SKM-1 treated with dmso at 0.1 percent for 144 hours (cell line): ENCODE results near the gene SPTBN5.

Source experiments
- DNase-seq: peaks from one replicate; lab custom pipeline; 2025; ENCODE audit not compliant: unreplicated experiment; lab: John Stamatoyannopoulos, UW

The SPTBN5 gene

DNA sequence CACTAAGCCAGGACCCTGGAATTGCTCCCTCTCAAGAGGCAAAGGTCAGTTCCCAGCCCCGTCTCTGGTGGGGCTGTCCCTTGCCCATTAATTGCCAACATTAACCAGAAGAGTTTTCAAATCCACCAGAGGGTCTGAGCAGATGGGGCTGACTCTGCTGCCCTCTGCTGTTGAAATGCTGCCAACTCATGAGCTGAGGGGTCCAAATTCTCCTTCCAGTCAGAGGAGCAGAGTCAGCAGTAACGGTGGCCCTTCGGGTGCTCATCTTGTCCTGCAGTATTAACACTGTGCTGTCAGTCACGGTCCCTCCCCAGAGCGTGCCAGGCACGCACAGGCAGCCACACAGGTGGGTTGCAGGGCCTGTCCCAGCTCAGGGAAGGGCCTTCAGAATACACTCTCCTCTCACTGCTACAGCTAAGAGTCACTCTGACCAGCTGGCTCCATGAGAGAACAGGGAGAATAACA is 10.7 kb upstream of the SPTBN5 start:
- DNase-seq = peak; percentile 43

- no peak for DNase-seq
Measured at GRCh38 chr15:41903782-41904181, 9.9 kb upstream of the SPTBN5 start.

GRCh38 chr15:41901431-41901830 is 7.6 kb upstream of the SPTBN5 start:
- no peak for DNase-seq

GRCh38 chr15:41900526-41901380 is 6.9 kb upstream of the SPTBN5 start:
- no peak for DNase-seq

- DNase-seq = no peak
Measured at GRCh38 chr15:41899854-41900442, 6.1 kb upstream of the SPTBN5 start.

DNA sequence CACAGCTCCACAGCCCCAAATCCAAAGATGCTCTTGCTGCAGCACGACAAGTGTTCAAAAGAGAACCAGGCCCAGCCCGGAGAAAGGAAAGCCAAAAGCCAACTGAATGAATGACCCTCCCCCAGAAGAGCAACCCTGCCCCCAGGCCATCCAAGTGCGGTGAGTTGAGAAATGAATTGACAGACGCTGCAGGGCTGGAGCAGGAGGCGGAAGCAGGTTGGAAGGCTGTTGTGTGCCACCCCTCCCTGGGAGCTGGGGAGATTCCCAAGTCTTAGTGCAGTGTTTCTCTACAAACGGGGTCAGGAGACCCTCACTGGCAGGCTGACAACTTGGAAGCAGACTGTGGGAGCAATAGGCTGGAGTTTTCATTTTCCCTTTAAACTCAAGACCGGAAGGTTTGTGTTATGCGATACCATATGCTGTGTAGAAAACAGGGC is 3.5 kb upstream of the SPTBN5 start:
- no peak for DNase-seq

DNA sequence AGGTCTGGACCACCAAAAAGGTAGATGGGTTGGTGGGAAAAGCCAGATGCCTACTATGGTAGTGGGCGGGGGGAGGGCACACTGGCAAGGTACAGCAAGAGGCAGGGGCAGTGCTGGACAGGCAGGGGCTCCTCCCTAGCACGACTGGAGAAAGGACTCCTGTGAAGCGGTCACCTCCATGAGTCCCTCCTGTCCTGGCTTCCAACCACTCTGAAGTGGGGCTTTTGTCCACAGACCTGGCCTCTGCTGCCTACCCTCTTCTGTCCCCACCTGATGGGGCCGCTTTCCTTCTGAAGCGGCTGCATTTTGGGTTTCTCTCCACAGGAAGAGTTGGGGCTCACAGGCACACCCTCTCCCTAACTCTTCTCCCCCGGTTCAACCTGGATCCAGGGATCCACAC is 2.7 kb upstream of the SPTBN5 start:
- no peak for DNase-seq

GRCh38 chr15:41895957-41896356 is 2.1 kb upstream of the SPTBN5 start:
- DNase-seq = no peak

GRCh38 chr15:41895491-41895890 is 1.6 kb upstream of the SPTBN5 start:
- DNase-seq = no peak

DNA sequence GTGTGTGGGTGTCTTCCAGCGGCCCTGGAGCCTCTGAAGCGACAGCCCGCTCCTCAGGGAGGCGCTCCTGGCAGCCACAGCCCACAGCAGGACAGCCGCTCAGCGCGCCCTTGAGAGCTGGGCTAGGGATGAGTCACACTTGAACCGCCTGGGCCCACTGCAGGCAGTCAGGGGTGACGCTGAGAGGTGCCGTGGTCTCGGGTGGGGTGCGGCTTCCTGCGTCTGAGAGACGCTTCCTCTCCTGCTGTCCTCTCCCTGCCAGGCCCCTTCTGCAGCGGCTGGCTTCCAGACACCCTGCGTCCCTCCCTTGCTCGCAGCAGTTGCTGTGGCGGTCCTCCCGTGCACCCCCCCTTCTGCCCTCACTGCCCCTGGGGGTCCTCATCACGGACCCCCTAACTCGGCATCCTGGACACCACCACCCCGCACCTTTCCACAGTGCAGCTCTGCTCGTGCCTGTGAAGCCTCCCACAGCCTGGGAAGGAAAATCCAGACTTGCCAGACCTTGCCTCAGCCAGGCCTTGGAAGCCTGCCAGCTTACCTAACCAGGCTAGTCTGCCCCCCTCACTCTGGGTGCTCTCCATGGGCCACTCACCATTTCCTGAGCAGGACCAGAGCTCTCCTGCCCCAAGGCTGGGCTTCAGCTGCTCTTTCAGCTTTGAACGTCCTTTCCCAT is 1.1 kb upstream of the SPTBN5 start:
- DNase-seq = no peak

- DNase-seq = no peak
Measured at GRCh38 chr15:41894251-41894790, 468 bp upstream of the SPTBN5 start.

DNA sequence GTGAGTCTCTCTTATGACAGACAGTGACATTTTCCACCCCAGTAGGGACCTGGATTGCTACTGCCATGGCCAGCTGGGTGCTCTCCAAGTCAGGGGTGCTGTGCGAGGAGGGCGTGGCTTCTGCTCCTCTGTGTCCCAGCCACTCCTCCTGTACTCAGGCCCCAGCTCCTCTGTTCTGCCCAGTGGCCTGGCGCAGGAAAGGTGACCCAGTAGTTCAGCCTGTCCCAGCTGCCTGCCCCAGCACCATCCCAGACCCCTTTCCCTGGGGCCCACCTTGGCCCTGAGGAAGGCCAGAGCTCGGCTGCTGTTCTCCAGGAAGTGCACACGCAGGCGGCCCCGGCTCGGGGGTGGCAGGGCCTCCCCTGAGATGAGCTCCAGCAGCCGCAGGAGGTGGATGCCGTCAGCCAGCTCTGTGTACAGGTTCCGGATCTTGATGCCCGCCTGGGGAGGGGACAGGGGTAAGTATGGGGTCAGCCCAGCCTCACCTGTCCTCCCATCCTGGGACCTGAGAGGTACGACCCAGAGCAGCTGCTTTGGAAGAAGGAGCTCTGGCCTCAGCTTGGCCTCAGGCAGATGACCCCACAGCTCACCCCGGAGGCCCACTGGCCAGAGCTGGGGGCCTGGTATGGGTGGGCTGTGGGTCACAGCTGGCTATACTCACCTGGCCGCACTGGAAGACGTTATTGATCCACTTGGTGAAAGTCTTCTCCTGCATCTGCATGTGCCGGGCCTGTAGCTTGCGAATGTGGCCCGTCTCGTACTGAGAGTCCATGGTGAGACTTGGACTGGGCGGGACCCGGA is 1.0 kb downstream of the SPTBN5 start:
- no peak for DNase-seq

- DNase-seq = no peak
Measured at GRCh38 chr15:41891946-41892345, 1.9 kb downstream of the SPTBN5 start.

DNA sequence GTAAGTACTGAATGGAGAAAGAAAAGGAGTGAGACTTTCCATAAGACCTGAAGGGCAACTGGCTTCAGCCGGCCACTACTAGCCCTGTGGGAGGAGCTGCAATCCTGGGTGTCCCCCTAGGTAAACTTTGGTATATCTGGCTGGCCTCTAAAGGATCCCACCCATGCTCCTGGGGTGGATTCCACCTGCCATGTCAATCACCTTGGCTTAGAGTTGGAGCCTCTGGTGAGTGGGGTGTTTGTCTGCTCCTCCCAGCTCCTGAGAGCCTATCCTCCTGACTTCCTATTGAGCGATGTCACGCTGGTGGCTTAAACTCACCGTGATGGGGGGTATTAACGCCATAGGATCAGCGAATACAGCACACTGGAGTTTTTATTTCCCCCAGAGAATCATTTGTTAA is 2.6 kb downstream of the SPTBN5 start:
- no peak for DNase-seq

- no peak for DNase-seq
Measured at GRCh38 chr15:41890050-41890690, 3.7 kb downstream of the SPTBN5 start.

DNA sequence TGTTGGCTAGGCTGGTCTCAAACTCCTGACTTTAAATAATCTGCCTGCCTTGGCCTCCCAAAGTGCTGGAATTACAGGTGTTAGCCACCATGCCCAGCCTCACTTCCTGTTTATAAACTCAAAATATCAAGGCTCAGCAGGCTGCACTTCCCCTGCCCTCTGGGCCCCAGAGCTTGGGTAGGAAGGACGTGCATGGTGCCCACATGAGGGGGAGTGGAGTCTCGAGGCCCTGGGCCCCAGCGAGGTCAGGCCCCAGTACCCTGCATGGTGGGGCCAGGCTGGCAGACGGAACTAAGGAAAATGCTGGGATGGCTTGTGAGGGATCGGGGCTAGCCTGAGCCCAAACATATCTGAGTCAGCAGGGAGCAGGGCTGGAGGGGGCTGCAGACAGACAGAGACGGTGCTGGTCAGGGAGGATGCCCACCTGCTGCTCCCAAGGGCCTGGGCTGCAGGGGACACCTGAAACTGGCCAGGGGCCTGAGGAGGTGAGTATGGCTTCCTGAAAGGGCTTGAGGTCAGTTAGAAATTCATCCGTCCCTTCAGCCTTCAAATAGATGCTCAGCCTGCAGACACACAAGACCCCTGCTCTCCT is 5.1 kb downstream of the SPTBN5 start:
- no peak for DNase-seq

DNA sequence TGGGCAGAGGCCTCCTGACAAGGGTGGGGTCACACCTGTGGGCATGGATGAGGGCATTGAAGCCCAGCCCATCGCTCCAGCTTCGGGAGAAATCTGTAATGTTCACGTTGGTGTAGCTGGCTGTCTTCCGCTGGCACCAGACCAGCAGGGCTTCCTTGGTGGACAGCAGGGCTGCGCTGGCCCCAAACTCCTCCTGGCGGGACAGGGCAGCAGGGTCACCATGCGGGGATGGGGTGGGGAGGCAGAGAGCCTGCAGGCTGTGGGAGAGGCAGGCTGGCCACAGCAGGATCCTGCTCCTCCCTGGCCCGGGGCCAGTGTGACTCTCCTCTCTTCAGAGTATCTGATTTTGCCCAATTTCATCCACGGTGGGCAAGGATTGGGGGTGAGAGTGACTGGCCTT is 6.0 kb downstream of the SPTBN5 start:
- no peak for DNase-seq

GRCh38 chr15:41887161-41887560 is 6.7 kb downstream of the SPTBN5 start:
- no peak for DNase-seq

- DNase-seq = no peak
Measured at GRCh38 chr15:41886741-41887140, 7.1 kb downstream of the SPTBN5 start.

GRCh38 chr15:41885841-41886240 is 8.0 kb downstream of the SPTBN5 start:
- DNase-seq = no peak
